Tongue (tissue), 2 donors: Measurements from ENCODE around the gene HMGB4. TPM values are rescaled to one million over a fixed set of nuclear protein-coding genes. Genes with fewer than 3 reads are reported as not detected.
A peak's percentile ranks its signal among the peaks of the same experiment; 100 is the strongest.

ENCODE experiments used
- DNase-seq: peaks from one replicate; pipeline ENCODE4 v3.0.0-alpha.2; 2015
- total RNA-seq: library from RNA; depleted of rRNA; stranded (reverse); fragments of >200 nt; gene quantifications from one replicate; pipeline ENCODE4 v1.2.3, GENCODE V29; 2014

The HMGB4 gene
- total RNA-seq: not detected

GRCh38 chr1:33863779-33864178 lies at the start of gene HMGB4:
Gene HMGB4, plus strand, starts transcription at chr1:33864079. Its CDS starts 113 bp downstream, at chr1:33864192.
- no peak for DNase-seq

- no peak for DNase-seq
Observed at GRCh38 chr1:33814166-33814565, 49.7 kb upstream of the HMGB4 start.

GRCh38 chr1:33815061-33815460 lies 48.8 kb upstream of the HMGB4 start:
- DNase-seq: no peak

GRCh38 chr1:33818071-33818470 lies 45.8 kb upstream of the HMGB4 start:
- DNase-seq: peak; percentile 37

GRCh38 chr1:33819290-33819912 lies 44.5 kb upstream of the HMGB4 start:
- no peak for DNase-seq

- DNase-seq: no peak
Observed at GRCh38 chr1:33819913-33820311, 44.0 kb upstream of the HMGB4 start.

- DNase-seq: no peak
Observed at GRCh38 chr1:33820804-33821203, 43.1 kb upstream of the HMGB4 start.

GRCh38 chr1:33821291-33821690 lies 42.6 kb upstream of the HMGB4 start:
- DNase-seq: no peak

- no peak for DNase-seq
Observed at GRCh38 chr1:33822396-33822795, 41.5 kb upstream of the HMGB4 start.

GRCh38 chr1:33823401-33823800 lies 40.5 kb upstream of the HMGB4 start:
- DNase-seq: no peak

GRCh38 chr1:33823830-33824229 lies 40.0 kb upstream of the HMGB4 start:
- no peak for DNase-seq

GRCh38 chr1:33824321-33824720 lies 39.6 kb upstream of the HMGB4 start:
- DNase-seq: no peak

GRCh38 chr1:33824971-33825370 lies 38.9 kb upstream of the HMGB4 start:
- no peak for DNase-seq

GRCh38 chr1:33825506-33825905 lies 38.4 kb upstream of the HMGB4 start:
- DNase-seq: no peak

- no peak for DNase-seq
Observed at GRCh38 chr1:33826311-33826710, 37.6 kb upstream of the HMGB4 start.

- DNase-seq: no peak
Observed at GRCh38 chr1:33826711-33827110, 37.2 kb upstream of the HMGB4 start.

GRCh38 chr1:33828059-33828458 lies 35.8 kb upstream of the HMGB4 start:
- no peak for DNase-seq

GRCh38 chr1:33828654-33829053 lies 35.2 kb upstream of the HMGB4 start:
- no peak for DNase-seq

GRCh38 chr1:33836911-33837310 lies 27.0 kb upstream of the HMGB4 start:
- DNase-seq: no peak

- no peak for DNase-seq
Observed at GRCh38 chr1:33837635-33838034, 26.2 kb upstream of the HMGB4 start.

GRCh38 chr1:33841494-33841893 lies 22.4 kb upstream of the HMGB4 start:
- no peak for DNase-seq

GRCh38 chr1:33842348-33842747 lies 21.5 kb upstream of the HMGB4 start:
- DNase-seq: no peak

GRCh38 chr1:33844166-33844565 lies 19.7 kb upstream of the HMGB4 start:
- no peak for DNase-seq

- DNase-seq: no peak
Observed at GRCh38 chr1:33846861-33847260, 17.0 kb upstream of the HMGB4 start.
